Gastrocnemius medialis (tissue), 4 donors: ENCODE measurements around the gene NKD1.
"Not testable (repeated sequence)": the region's sequence is repeated elsewhere in the genome, so short reads cannot be mapped to it uniquely, and the experiment has no call there.

Experiments
- CTCF ChIP-seq, 5 experiments: fragments of 450-650 bp in 3 of 5; fragments of 200-600 bp in 2 of 5; sonication (generic) in 2 of 5; IDR thresholded peaks in 4 of 5; conservative IDR thresholded peaks in 1 of 5; 1 replicate in 4 of 5; 2 replicates in 1 of 5; pipeline ENCODE4 v1.5.1; 2016 to 2019; ENCODE audit warnings: antibody characterized with exemption in 5 of 5, mild to moderate bottlenecking in 3 of 5, moderate library complexity in 3 of 5
- POLR2A ChIP-seq, 2 donors: fragments of 450-650 bp; IDR thresholded peaks; one replicate each; pipeline ENCODE4 v1.6.1; 2017; ENCODE audit warnings: antibody characterized with exemption in 2 of 2, mild to moderate bottlenecking in 2 of 2, moderate library complexity in 2 of 2

- not testable (repeated sequence) for TF ChIP-seq CTCF (IDR thresholded peaks at IDR 0.05 in 4 of 5, conservative IDR thresholded peaks at IDR 0.05 in 1 of 5); POLR2A (IDR thresholded peaks at IDR 0.05)
These were observed 44.2 kb upstream of the NKD1 start for GRCh38 chr16:50503868-50504531.
